Measurements from ENCODE around the gene TNFRSF8. TPM values are rescaled to one million over a fixed set of nuclear protein-coding genes. Genes with fewer than 3 reads are reported as not detected.
"Not testable (repeated sequence)": the region's sequence is repeated elsewhere in the genome, so short reads cannot be mapped to it uniquely, and the experiment has no call there.

TNFRSF8 gene
- total and polyA plus RNA-seq, 7 experiments from 2014 or later: 0.56 to 29.3 (median 4.0) TPM; not detected in 4

GRCh38 chr1:12098786-12099185, 35.7 kb downstream of the TNFRSF8 start:
- H3K4me1 ChIP-seq (ENCODE audit: control insufficient read depth in 2 of 2, insufficient read depth in 2 of 2, low read length in 2 of 2): peaks cover 0 to 4% of the 10 kb centered on the region in 2 donors
- no peaks in the 10 kb centered on the region for H3K27me3 ChIP-seq (ENCODE audit: control insufficient read depth in 2 of 2, insufficient read depth in 2 of 2, low read length in 2 of 2)
- no peak overlapping the region for H3K27ac ChIP-seq (ENCODE audit: low read depth, low read length)
- peaks cover 0 to 13% (median 0%) of the 10 kb centered on the region in 5 donors for H3K36me3 Mint-ChIP-seq
- no peak for ATAC-seq
- no peak for DNase-seq
- H3K27me3 Mint-ChIP-seq: no peaks in the 10 kb centered on the region
- H3K4me3 ChIP-seq (ENCODE audit: low read length): no peak overlapping the region
- H3K4me3 Mint-ChIP-seq: no peak overlapping the region
- H3K9me3 ChIP-seq (ENCODE audit: control insufficient read depth in 2 of 3, low read length in 3 of 3): no peaks in the 10 kb centered on the region
- H3K27ac Mint-ChIP-seq: no peak overlapping the region
- no peaks in the 10 kb centered on the region for H3K36me3 ChIP-seq (ENCODE audit: control insufficient read depth in 2 of 3, insufficient read depth in 3 of 3, low read length in 3 of 3)
- H3K9me3 Mint-ChIP-seq: peaks cover 0 to 15% (median 6%) of the 10 kb centered on the region in 11 donors
- peaks cover 0 to 16% (median 4%) of the 10 kb centered on the region in 7 donors for H3K4me1 Mint-ChIP-seq
- POLR2A ChIA-PET: no interaction called here
- CTCF ChIA-PET: no interaction called here
- intact Hi-C loops (cut with micrococcal nuclease): no loop called here

DNA sequence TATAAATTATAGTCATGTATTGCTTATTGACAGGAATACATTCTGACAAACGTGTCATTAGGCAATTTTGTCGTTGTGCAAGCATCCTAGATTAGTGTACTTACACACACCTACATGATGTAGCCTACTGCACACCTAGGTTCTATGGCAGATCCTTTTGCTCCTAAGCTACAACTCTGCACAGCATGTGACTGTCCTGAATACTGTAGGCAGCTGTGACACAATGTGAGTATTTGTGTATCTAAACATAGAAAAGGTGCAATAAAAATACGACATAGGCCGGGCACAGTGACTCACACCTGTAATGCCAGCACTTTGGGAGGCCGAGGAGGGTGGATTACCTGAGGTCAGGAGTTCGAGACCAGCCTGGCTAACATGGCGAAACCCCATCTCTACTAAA, 36.5 kb downstream of the TNFRSF8 start:
- H3K4me1 Mint-ChIP-seq: peaks cover 0 to 16% (median 0%) of the 10 kb centered on the region in 7 donors
- intact Hi-C loops (cut with micrococcal nuclease): no loop called here
- H3K27ac ChIP-seq (ENCODE audit: low read depth, low read length): no peak overlapping the region
- ChIA-PET CTCF (no interaction called here), POLR2A (interaction anchor here (0.8 kb wide), 1 partner anchor 81 kb away, joined by 3 read pairs; the partner anchor contains the start of gene MIIP)
- H3K27me3 ChIP-seq (ENCODE audit: control insufficient read depth in 2 of 2, insufficient read depth in 2 of 2, low read length in 2 of 2): no peaks in the 10 kb centered on the region
- no peak overlapping the region for H3K4me3 Mint-ChIP-seq
- no peaks in the 10 kb centered on the region for H3K27me3 Mint-ChIP-seq
- ATAC-seq (no peak), DNase-seq (no peak)
- H3K4me3 ChIP-seq (ENCODE audit: low read length): no peak overlapping the region
- no peaks in the 10 kb centered on the region for H3K36me3 ChIP-seq (ENCODE audit: control insufficient read depth in 2 of 3, insufficient read depth in 3 of 3, low read length in 3 of 3)
- H3K27ac Mint-ChIP-seq: no peak overlapping the region
- peaks cover 0 to 15% (median 5%) of the 10 kb centered on the region in 11 donors for H3K9me3 Mint-ChIP-seq
- peaks cover 0 to 13% (median 0%) of the 10 kb centered on the region in 5 donors for H3K36me3 Mint-ChIP-seq
- no peaks in the 10 kb centered on the region for H3K9me3 ChIP-seq (ENCODE audit: control insufficient read depth in 2 of 3, low read length in 3 of 3)
- H3K4me1 ChIP-seq (ENCODE audit: control insufficient read depth in 2 of 2, insufficient read depth in 2 of 2, low read length in 2 of 2): peaks cover 0 to 4% of the 10 kb centered on the region in 2 donors

DNA sequence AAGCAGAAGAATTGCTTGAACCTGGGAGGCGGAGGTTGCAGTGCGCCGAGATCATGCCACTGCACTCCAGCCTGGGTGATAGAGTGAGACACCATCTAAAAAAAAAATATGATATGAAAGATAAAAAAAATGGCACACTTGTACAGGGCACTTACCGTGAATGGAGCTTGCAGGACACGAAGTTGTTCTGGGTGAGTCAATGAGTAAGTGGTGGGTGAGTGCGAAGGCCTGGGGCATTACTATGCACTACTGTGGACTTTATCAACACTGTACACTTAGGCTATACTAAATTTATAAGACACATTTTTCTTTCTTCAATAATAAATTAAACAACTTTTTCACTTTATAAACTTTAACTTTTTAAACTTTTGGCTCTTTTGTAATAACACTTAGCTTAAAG, 37.0 kb downstream of the TNFRSF8 start:
- Mint-ChIP-seq H3K27ac (no peak overlapping the region), H3K9me3 (peaks cover 0 to 15% (median 5%) of the 10 kb centered on the region in 11 donors), H3K4me3 (no peak overlapping the region), H3K27me3 (no peaks in the 10 kb centered on the region), H3K36me3 (peaks cover 0 to 13% (median 0%) of the 10 kb centered on the region in 5 donors), H3K4me1 (peaks cover 0 to 16% (median 0%) of the 10 kb centered on the region in 7 donors)
- Histone ChIP-seq H3K9me3 (ENCODE audit: control insufficient read depth in 2 of 3, low read length in 3 of 3) (no peaks in the 10 kb centered on the region), H3K27me3 (ENCODE audit: control insufficient read depth in 2 of 2, insufficient read depth in 2 of 2, low read length in 2 of 2) (no peaks in the 10 kb centered on the region), H3K4me3 (ENCODE audit: low read length) (no peak overlapping the region), H3K36me3 (ENCODE audit: control insufficient read depth in 2 of 3, insufficient read depth in 3 of 3, low read length in 3 of 3) (no peaks in the 10 kb centered on the region), H3K27ac (ENCODE audit: low read depth, low read length) (no peak overlapping the region), H3K4me1 (ENCODE audit: control insufficient read depth in 2 of 2, insufficient read depth in 2 of 2, low read length in 2 of 2) (peaks cover 0 to 4% of the 10 kb centered on the region in 2 donors)
- no peak for ATAC-seq
- POLR2A ChIA-PET: interaction anchor here (0.6 to 0.8 kb wide), 2 partner anchors 32 to 81 kb away, joined by 3 read pairs; partner anchors contain the start of gene MIIP
- intact Hi-C loops (cut with micrococcal nuclease): no loop called here
- CTCF ChIA-PET: interaction anchor here (0.7 kb wide), 1 partner anchor 260 kb away, joined by 3 read pairs; no protein-coding TSS in a partner anchor
- no peak for DNase-seq

- CTCF ChIA-PET; H3K36me3 ChIP-seq (ENCODE audit: control insufficient read depth in 2 of 3, insufficient read depth in 3 of 3, low read length in 3 of 3); ATAC-seq; H3K27ac Mint-ChIP-seq; POLR2A ChIA-PET; H3K4me1 ChIP-seq (ENCODE audit: control insufficient read depth in 2 of 2, insufficient read depth in 2 of 2, low read length in 2 of 2); H3K27ac ChIP-seq (ENCODE audit: low read depth, low read length); H3K27me3 ChIP-seq (ENCODE audit: control insufficient read depth in 2 of 2, insufficient read depth in 2 of 2, low read length in 2 of 2); H3K4me3 Mint-ChIP-seq; intact Hi-C loops (cut with micrococcal nuclease); DNase-seq; H3K9me3 ChIP-seq (ENCODE audit: control insufficient read depth in 2 of 3, low read length in 3 of 3); H3K27me3 Mint-ChIP-seq; H3K4me3 ChIP-seq (ENCODE audit: low read length): not testable (repeated sequence)
- Mint-ChIP-seq H3K4me1 (peaks cover 0 to 13% (median 0%) of the 10 kb centered on the region in 7 donors), H3K36me3 (peaks cover 0 to 13% (median 0%) of the 10 kb centered on the region in 5 donors), H3K9me3 (peaks cover 0 to 15% (median 4%) of the 10 kb centered on the region in 11 donors)
Observed at GRCh38 chr1:12101120-12101519, 38.0 kb downstream of the TNFRSF8 start.

DNA sequence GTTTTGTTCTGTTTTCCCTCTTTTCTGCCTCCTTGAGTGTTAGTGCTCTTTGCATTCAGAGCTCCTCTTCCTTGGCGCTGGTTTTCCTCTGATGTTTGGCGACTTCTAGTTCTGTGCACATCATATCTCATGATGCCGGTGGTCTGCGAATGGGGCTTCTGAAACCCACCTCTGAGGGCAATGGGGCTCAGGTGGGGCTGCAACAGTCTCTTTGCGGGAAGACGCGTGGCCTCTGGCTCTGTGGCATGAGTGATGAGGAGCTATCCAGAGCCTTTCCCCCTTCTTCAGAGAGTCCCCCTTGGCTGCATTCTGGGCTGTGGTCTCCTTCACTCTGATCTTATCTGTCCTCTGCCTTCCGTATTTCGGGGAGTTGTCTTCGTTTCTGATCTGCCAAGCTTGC, 39.0 kb downstream of the TNFRSF8 start:
- Histone ChIP-seq H3K27ac (ENCODE audit: low read depth, low read length) (no peak overlapping the region), H3K4me3 (ENCODE audit: low read length) (no peak overlapping the region), H3K4me1 (ENCODE audit: control insufficient read depth in 2 of 2, insufficient read depth in 2 of 2, low read length in 2 of 2) (peaks cover 0 to 4% of the 10 kb centered on the region in 2 donors), H3K9me3 (ENCODE audit: control insufficient read depth in 2 of 3, low read length in 3 of 3) (no peaks in the 10 kb centered on the region), H3K27me3 (ENCODE audit: control insufficient read depth in 2 of 2, insufficient read depth in 2 of 2, low read length in 2 of 2) (no peaks in the 10 kb centered on the region), H3K36me3 (ENCODE audit: control insufficient read depth in 2 of 3, insufficient read depth in 3 of 3, low read length in 3 of 3) (no peaks in the 10 kb centered on the region)
- Mint-ChIP-seq H3K27me3 (no peaks in the 10 kb centered on the region), H3K4me1 (peaks cover 0 to 17% (median 0%) of the 10 kb centered on the region in 7 donors), H3K27ac (peak overlapping the region in 1 of 9 donors; percentile 26), H3K9me3 (peaks cover 0 to 15% (median 4%) of the 10 kb centered on the region in 11 donors), H3K4me3 (no peak overlapping the region), H3K36me3 (peaks cover 0 to 13% (median 0%) of the 10 kb centered on the region in 5 donors)
- ATAC-seq (no peak), DNase-seq (no peak)
- intact Hi-C loops (cut with micrococcal nuclease): no loop called here
- POLR2A ChIA-PET: interaction anchor here (0.5 kb wide), 1 partner anchor 155 kb away, joined by 3 read pairs; no protein-coding TSS in a partner anchor
- CTCF ChIA-PET: no interaction called here

- peaks cover 0 to 5% (median 0%) of the 10 kb centered on the region in 11 donors for H3K9me3 Mint-ChIP-seq
- no peak overlapping the region for H3K27ac Mint-ChIP-seq
Observed at GRCh38 chr1:12104417-12104816, 41.3 kb downstream of the TNFRSF8 start.

GRCh38 chr1:12106153-12106552, 43.0 kb downstream of the TNFRSF8 start:
- peaks cover 0 to 5% (median 0%) of the 10 kb centered on the region in 11 donors for H3K9me3 Mint-ChIP-seq
- H3K36me3 Mint-ChIP-seq: peaks cover 0 to 12% (median 0%) of the 10 kb centered on the region in 5 donors
- no peaks in the 10 kb centered on the region for H3K36me3 ChIP-seq (ENCODE audit: control insufficient read depth in 2 of 3, insufficient read depth in 3 of 3, low read length in 3 of 3)

More at GRCh38 chr1:12104417-12104816, 41.3 kb downstream of the TNFRSF8 start:
- Mint-ChIP-seq H3K4me1 (peaks cover 0 to 13% (median 0%) of the 10 kb centered on the region in 7 donors), H3K36me3 (peaks cover 0 to 14% (median 0%) of the 10 kb centered on the region in 5 donors), H3K4me3 (no peak overlapping the region), H3K27me3 (no peaks in the 10 kb centered on the region)
- Histone ChIP-seq H3K9me3 (ENCODE audit: control insufficient read depth in 2 of 3, low read length in 3 of 3) (no peaks in the 10 kb centered on the region), H3K4me1 (ENCODE audit: control insufficient read depth in 2 of 2, insufficient read depth in 2 of 2, low read length in 2 of 2) (peaks cover 0 to 4% of the 10 kb centered on the region in 2 donors), H3K4me3 (ENCODE audit: low read length) (no peak overlapping the region), H3K27ac (ENCODE audit: low read depth, low read length) (no peak overlapping the region), H3K27me3 (ENCODE audit: control insufficient read depth in 2 of 2, insufficient read depth in 2 of 2, low read length in 2 of 2) (no peaks in the 10 kb centered on the region), H3K36me3 (ENCODE audit: control insufficient read depth in 2 of 3, insufficient read depth in 3 of 3, low read length in 3 of 3) (no peaks in the 10 kb centered on the region)
- ChIA-PET CTCF (interaction anchor here (0.9 kb wide), 1 partner anchor 20 kb away, joined by 3 read pairs; no protein-coding TSS in a partner anchor), POLR2A (interaction anchor here (1.3 kb wide), 1 partner anchor 14 kb away, joined by 3 read pairs; no protein-coding TSS in a partner anchor)
- DNase-seq (no peak), ATAC-seq (no peak)
- intact Hi-C loops (cut with micrococcal nuclease): no loop called here

More at GRCh38 chr1:12106153-12106552, 43.0 kb downstream of the TNFRSF8 start:
- H3K4me1 Mint-ChIP-seq: peaks cover 0 to 13% (median 0%) of the 10 kb centered on the region in 7 donors
- H3K27me3 Mint-ChIP-seq: no peaks in the 10 kb centered on the region
- ChIA-PET CTCF (interaction anchor here (1.5 kb wide), 1 partner anchor 19 kb away, joined by 3 read pairs; no protein-coding TSS in a partner anchor), POLR2A (no interaction called here)
- H3K4me3 ChIP-seq (ENCODE audit: low read length): no peak overlapping the region
- peak overlapping the region in 1 of 9 donors; percentile 79 for H3K27ac Mint-ChIP-seq
- no peaks in the 10 kb centered on the region for H3K27me3 ChIP-seq (ENCODE audit: control insufficient read depth in 2 of 2, insufficient read depth in 2 of 2, low read length in 2 of 2)
- no peak for ATAC-seq
- DNase-seq: no peak
- intact Hi-C loops (cut with micrococcal nuclease): no loop called here
- no peak overlapping the region for H3K4me3 Mint-ChIP-seq
- H3K9me3 ChIP-seq (ENCODE audit: control insufficient read depth in 2 of 3, low read length in 3 of 3): no peaks in the 10 kb centered on the region
- H3K27ac ChIP-seq (ENCODE audit: low read depth, low read length): no peak overlapping the region
- peaks cover 0 to 4% of the 10 kb centered on the region in 2 donors for H3K4me1 ChIP-seq (ENCODE audit: control insufficient read depth in 2 of 2, insufficient read depth in 2 of 2, low read length in 2 of 2)

Measured in naive thymus-derived CD4-positive, alpha-beta T cell (primary cell).